Measurements from ENCODE around the gene DLX3. TPM values are rescaled to one million over a fixed set of nuclear protein-coding genes. Genes with fewer than 3 reads are reported as not detected.

The DLX3 gene
- total RNA-seq, 1 donor from 2014 or later: not detected

- no peak for DNase-seq (ENCODE audit: extremely low spot score, unreplicated experiment)
- no peak for TF ChIP-seq CTCF (IDR thresholded peaks at IDR 0.05)
- Mint-ChIP-seq H3K4me1 (ENCODE audit: unreplicated experiment) (peaks cover 48% of the 10 kb centered on the region), H3K27me3 (ENCODE audit: unreplicated experiment) (no peaks in the 10 kb centered on the region), H3K4me3 (ENCODE audit: unreplicated experiment) (no peak overlapping the region), H3K9me3 (ENCODE audit: unreplicated experiment) (no peaks in the 10 kb centered on the region), H3K27ac (ENCODE audit: unreplicated experiment) (no peak overlapping the region), H3K36me3 (ENCODE audit: unreplicated experiment) (no peaks in the 10 kb centered on the region)
These were observed 39.7 kb upstream of the DLX3 start for GRCh38 chr17:50034498-50035364.

- Mint-ChIP-seq H3K4me3 (ENCODE audit: unreplicated experiment) (no peak overlapping the region), H3K4me1 (ENCODE audit: unreplicated experiment) (peaks cover 56% of the 10 kb centered on the region), H3K27ac (ENCODE audit: unreplicated experiment) (peak overlapping the region; percentile 42), H3K9me3 (ENCODE audit: unreplicated experiment) (no peaks in the 10 kb centered on the region), H3K36me3 (ENCODE audit: unreplicated experiment) (no peaks in the 10 kb centered on the region), H3K27me3 (ENCODE audit: unreplicated experiment) (no peaks in the 10 kb centered on the region)
- TF ChIP-seq CTCF (IDR thresholded peaks at IDR 0.05): no peak
- DNase-seq (ENCODE audit: extremely low spot score, unreplicated experiment): no peak
These were observed 38.3 kb upstream of the DLX3 start for GRCh38 chr17:50033316-50033715.

GRCh38 chr17:50029185-50029584, 34.2 kb upstream of the DLX3 start:
- peaks cover 39% of the 10 kb centered on the region for H3K4me1 Mint-ChIP-seq (ENCODE audit: unreplicated experiment)
- no peak for DNase-seq (ENCODE audit: extremely low spot score, unreplicated experiment)
- H3K36me3 Mint-ChIP-seq (ENCODE audit: unreplicated experiment): no peaks in the 10 kb centered on the region
- H3K27me3 Mint-ChIP-seq (ENCODE audit: unreplicated experiment): no peaks in the 10 kb centered on the region
- no peak overlapping the region for H3K4me3 Mint-ChIP-seq (ENCODE audit: unreplicated experiment)
- no peak for TF ChIP-seq CTCF (IDR thresholded peaks at IDR 0.05)
- H3K9me3 Mint-ChIP-seq (ENCODE audit: unreplicated experiment): no peaks in the 10 kb centered on the region
- peak overlapping the region; percentile 96 for H3K27ac Mint-ChIP-seq (ENCODE audit: unreplicated experiment)

GRCh38 chr17:50028736-50029120, 33.7 kb upstream of the DLX3 start:
- Mint-ChIP-seq H3K4me3 (ENCODE audit: unreplicated experiment) (no peak overlapping the region), H3K36me3 (ENCODE audit: unreplicated experiment) (no peaks in the 10 kb centered on the region), H3K27ac (ENCODE audit: unreplicated experiment) (peak overlapping the region; percentile 96), H3K9me3 (ENCODE audit: unreplicated experiment) (no peaks in the 10 kb centered on the region), H3K4me1 (ENCODE audit: unreplicated experiment) (peaks cover 35% of the 10 kb centered on the region), H3K27me3 (ENCODE audit: unreplicated experiment) (no peaks in the 10 kb centered on the region)
- TF ChIP-seq CTCF (IDR thresholded peaks at IDR 0.05): no peak
- DNase-seq (ENCODE audit: extremely low spot score, unreplicated experiment): peak; percentile 69

- Mint-ChIP-seq H3K9me3 (ENCODE audit: unreplicated experiment) (no peaks in the 10 kb centered on the region), H3K4me3 (ENCODE audit: unreplicated experiment) (peak overlapping the region; percentile 35), H3K36me3 (ENCODE audit: unreplicated experiment) (no peaks in the 10 kb centered on the region), H3K27me3 (ENCODE audit: unreplicated experiment) (no peaks in the 10 kb centered on the region), H3K4me1 (ENCODE audit: unreplicated experiment) (peaks cover 29% of the 10 kb centered on the region), H3K27ac (ENCODE audit: unreplicated experiment) (peak overlapping the region; percentile 96)
- DNase-seq (ENCODE audit: extremely low spot score, unreplicated experiment): peak; percentile 88
- TF ChIP-seq CTCF (IDR thresholded peaks at IDR 0.05): no peak
These were observed 33.1 kb upstream of the DLX3 start for GRCh38 chr17:50027881-50028735.

Data from osteocyte (in vitro differentiated cells).